Endodermal cell (in vitro differentiated cells): ENCODE measurements around the gene RASGRF1. TPM values are rescaled to one million over a fixed set of nuclear protein-coding genes. Genes with fewer than 3 reads are reported as not detected.
A peak's percentile ranks its signal among the peaks of the same experiment; 100 is the strongest.

Source experiments
- DNase-seq: peaks from one replicate; pipeline ENCODE4 v3.0.0-alpha.2; 2017
- H3K27ac ChIP-seq: 2 replicates; pipeline ENCODE4 v1.5.1; 2013; ENCODE audit warnings: mild to moderate bottlenecking, low read depth, low read length, moderate library complexity
- H3K27me3 ChIP-seq: 2 replicates; pipeline ENCODE4 v1.6.1; 2013; ENCODE audit warnings: mild to moderate bottlenecking, low read length, moderate library complexity; ENCODE audit not compliant: insufficient read depth, control insufficient read depth, poor library complexity, severe bottlenecking
- H3K36me3 ChIP-seq: 2 replicates; pipeline ENCODE4 v1.7.0; 2013; ENCODE audit warnings: mild to moderate bottlenecking, low read length, moderate library complexity; ENCODE audit not compliant: control insufficient read depth, insufficient read depth
- H3K4me1 ChIP-seq: one replicate; pipeline ENCODE4 v1.7.0; 2013; ENCODE audit warnings: low read length; ENCODE audit not compliant: control insufficient read depth, insufficient read depth
- H3K4me3 ChIP-seq: 2 replicates; pipeline ENCODE4 v1.5.1; 2013; ENCODE audit warnings: mild to moderate bottlenecking, low read length, moderate library complexity
- H3K9ac ChIP-seq: 2 replicates; pipeline ENCODE4 v1.6.1; 2013; ENCODE audit warnings: mild to moderate bottlenecking, low read length, moderate library complexity; ENCODE audit not compliant: poor library complexity, severe bottlenecking; ENCODE audit errors: extremely low read depth
- H3K9me3 ChIP-seq: 2 replicates; pipeline ENCODE4 v1.6.1; 2013; ENCODE audit warnings: mild to moderate bottlenecking, low read length, moderate library complexity; ENCODE audit not compliant: control insufficient read depth
- H3K27ac Mint-ChIP-seq: 2 replicates; pipeline ENCODE4 v1.8.0; 2020; ENCODE audit warnings: mixed read lengths
- H3K27me3 Mint-ChIP-seq: 2 replicates; pipeline ENCODE4 v1.8.0; 2021; ENCODE audit warnings: mild to moderate bottlenecking, mixed read lengths; ENCODE audit not compliant: insufficient read depth
- H3K36me3 Mint-ChIP-seq: 2 replicates; pipeline ENCODE4 v1.8.0; 2020; ENCODE audit warnings: low read depth, mixed read lengths
- H3K4me1 Mint-ChIP-seq: 2 replicates; pipeline ENCODE4 v1.8.0; 2020; ENCODE audit warnings: mixed read lengths
- H3K4me3 Mint-ChIP-seq: 2 replicates; pipeline ENCODE4 v1.8.0; 2020; ENCODE audit warnings: mild to moderate bottlenecking, moderate library complexity, mixed read lengths
- H3K9me3 Mint-ChIP-seq: 2 replicates; pipeline ENCODE4 v1.8.0; 2020; ENCODE audit warnings: mild to moderate bottlenecking, mixed read lengths
- whole genome bisulfite sequencing, 2 experiments: methylation state at CpG; one replicate each; pipeline versions ENCODE4 v1.1.5 to v1.1.7; 2013; ENCODE audit warnings: missing lambda C conversion rate in 2 of 2, mixed read lengths in 1 of 2; ENCODE audit not compliant: insufficient coverage in 1 of 2, insufficient read length in 1 of 2; 5-methylcytosine and 5-hydroxymethylcytosine counted together
- total RNA-seq, 2 donors: library from RNA; stranded (reverse); fragmentation: NEBNext Ultra II Directional in 1 of 2; extraction: Animal tissue kit (Norgen Biotek cat#: 25700) in 1 of 2; gene quantifications; 2 replicates in 1 of 2; 3 replicates in 1 of 2; pipeline ENCODE4 v1.2.1, GENCODE V29; 2021
- TF ChIP-seq, protein P1 (sequence below): fragments of 200-600 bp; sonication (generic); conservative IDR thresholded peaks from 2 replicates; pipeline ENCODE4 v1.5.0; 2021; ENCODE audit warnings: antibody characterized with exemption, mild to moderate bottlenecking

RASGRF1 gene
- total RNA-seq, 2 donors from 2014 or later = 0.20 TPM; not detected in 1

DNA sequence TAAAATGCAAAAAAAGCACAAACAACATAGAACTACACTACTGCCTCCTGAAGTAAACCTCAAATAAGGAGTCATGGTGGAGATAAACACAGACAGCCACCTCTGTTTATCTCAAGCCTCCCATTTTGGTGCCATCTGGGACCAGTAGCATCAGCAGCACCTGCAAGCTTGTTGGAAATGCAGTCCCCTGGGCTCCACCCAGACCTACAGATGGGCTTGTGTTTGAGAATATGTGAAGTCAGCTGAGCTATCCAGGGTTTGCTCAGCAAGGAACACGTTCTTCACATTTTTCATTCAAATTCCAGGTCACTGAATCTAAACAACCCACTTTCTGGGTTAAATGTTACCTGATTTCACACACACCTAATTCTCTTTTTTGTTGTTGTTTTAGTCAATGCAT, 45.5 kb downstream of the RASGRF1 start:
- WGBS, 2 experiments = 63 to 100% methylated on average over 1 of the region's 1 CpG
- Histone ChIP-seq H3K4me1 (no peaks in the 10 kb centered on the region), H3K9me3 (peaks cover 12% of the 10 kb centered on the region), H3K27ac (no peak overlapping the region), H3K27me3 (no peaks in the 10 kb centered on the region), H3K4me3 (no peak overlapping the region), H3K36me3 (no peaks in the 10 kb centered on the region), H3K9ac (no peak overlapping the region)
- Mint-ChIP-seq H3K27ac (no peak overlapping the region), H3K27me3 (peaks cover 11% of the 10 kb centered on the region), H3K36me3 (no peaks in the 10 kb centered on the region), H3K4me1 (no peaks in the 10 kb centered on the region), H3K4me3 (no peak overlapping the region), H3K9me3 (peaks cover 12% of the 10 kb centered on the region)
- DNase-seq = no peak
- TF ChIP-seq, protein P1, sequence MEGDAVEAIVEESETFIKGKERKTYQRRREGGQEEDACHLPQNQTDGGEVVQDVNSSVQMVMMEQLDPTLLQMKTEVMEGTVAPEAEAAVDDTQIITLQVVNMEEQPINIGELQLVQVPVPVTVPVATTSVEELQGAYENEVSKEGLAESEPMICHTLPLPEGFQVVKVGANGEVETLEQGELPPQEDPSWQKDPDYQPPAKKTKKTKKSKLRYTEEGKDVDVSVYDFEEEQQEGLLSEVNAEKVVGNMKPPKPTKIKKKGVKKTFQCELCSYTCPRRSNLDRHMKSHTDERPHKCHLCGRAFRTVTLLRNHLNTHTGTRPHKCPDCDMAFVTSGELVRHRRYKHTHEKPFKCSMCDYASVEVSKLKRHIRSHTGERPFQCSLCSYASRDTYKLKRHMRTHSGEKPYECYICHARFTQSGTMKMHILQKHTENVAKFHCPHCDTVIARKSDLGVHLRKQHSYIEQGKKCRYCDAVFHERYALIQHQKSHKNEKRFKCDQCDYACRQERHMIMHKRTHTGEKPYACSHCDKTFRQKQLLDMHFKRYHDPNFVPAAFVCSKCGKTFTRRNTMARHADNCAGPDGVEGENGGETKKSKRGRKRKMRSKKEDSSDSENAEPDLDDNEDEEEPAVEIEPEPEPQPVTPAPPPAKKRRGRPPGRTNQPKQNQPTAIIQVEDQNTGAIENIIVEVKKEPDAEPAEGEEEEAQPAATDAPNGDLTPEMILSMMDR = no peak

DNA sequence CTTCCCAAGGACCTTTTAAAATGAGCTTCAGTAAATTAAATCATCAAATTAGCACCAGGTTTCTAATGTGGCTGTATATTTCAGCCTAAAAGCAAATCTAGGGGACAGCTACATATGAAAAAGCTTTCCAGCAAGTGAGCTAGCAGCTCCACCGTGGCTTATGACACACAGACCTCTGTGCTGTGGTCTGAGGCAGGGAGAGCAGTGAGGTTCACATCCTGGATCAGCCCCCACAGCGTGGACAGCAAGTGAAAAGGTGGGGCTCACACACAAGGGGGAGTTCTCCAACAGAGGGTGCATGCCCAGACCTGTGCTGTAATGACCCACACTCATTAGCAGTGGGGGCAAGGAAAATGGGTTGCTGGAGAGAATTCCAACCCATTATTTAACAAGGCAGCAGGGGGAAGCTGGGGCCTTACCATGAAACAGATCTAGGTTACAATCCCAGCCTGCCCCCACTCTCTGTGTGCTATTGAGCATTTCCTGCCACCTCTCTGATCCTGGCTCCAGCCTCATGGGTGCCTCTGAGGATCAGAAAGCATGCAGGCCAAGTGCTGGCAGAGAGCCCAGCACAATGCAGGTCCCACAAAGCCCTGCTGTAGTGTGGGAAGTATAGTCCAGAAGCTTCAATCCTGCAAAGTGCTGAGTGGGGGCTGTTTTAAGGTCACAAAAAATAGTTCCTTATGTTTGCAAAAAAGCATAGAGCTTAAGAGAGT, 48.2 kb downstream of the RASGRF1 start:
- TF ChIP-seq, protein P1 = no peak
- Histone ChIP-seq H3K4me3 (no peak overlapping the region), H3K4me1 (no peaks in the 10 kb centered on the region), H3K9ac (no peak overlapping the region), H3K27ac (peak overlapping the region; percentile 54), H3K36me3 (no peaks in the 10 kb centered on the region), H3K9me3 (peaks cover 17% of the 10 kb centered on the region), H3K27me3 (no peaks in the 10 kb centered on the region)
- Mint-ChIP-seq H3K4me3 (no peak overlapping the region), H3K27ac (no peak overlapping the region), H3K36me3 (no peaks in the 10 kb centered on the region), H3K27me3 (peaks cover 11% of the 10 kb centered on the region), H3K4me1 (no peaks in the 10 kb centered on the region), H3K9me3 (peaks cover 16% of the 10 kb centered on the region)
- no peak for DNase-seq
- WGBS, 2 experiments = 73 to 79% methylated on average over 2 of the region's 2 CpGs

DNA sequence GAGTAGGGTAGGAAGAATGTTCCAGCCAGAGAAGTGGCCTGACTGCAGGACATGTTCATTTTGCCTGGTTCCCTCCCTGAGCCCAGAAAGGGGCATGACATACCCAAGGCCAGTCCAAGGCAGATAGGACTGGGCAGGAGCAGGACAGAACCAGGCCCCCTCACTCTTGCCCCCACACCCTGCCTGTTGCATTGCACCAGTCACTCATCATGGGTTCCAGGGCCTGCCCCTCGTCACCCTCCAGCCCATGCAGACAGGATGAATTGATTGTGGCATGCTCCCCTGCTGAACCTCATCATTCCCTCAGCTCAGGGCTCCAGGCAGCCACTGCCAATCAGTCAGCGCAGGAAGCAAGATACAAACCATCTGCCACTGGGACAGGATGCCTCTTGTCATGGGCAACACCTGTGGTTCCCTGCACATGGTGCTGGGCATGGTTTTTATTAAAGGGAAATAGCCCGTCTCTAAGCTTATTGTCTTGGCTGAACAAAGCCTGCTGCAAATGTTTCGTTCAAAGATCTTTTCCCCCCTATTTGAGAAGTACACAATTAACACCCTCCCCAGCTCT, 48.9 kb downstream of the RASGRF1 start:
- Mint-ChIP-seq H3K4me1 (no peaks in the 10 kb centered on the region), H3K36me3 (no peaks in the 10 kb centered on the region), H3K27me3 (peaks cover 15% of the 10 kb centered on the region), H3K9me3 (peaks cover 19% of the 10 kb centered on the region), H3K4me3 (no peak overlapping the region), H3K27ac (no peak overlapping the region)
- WGBS, 2 experiments = 83 to 87% methylated on average over 4 of the region's 4 CpGs
- Histone ChIP-seq H3K36me3 (no peaks in the 10 kb centered on the region), H3K9me3 (peaks cover 17% of the 10 kb centered on the region), H3K27me3 (no peaks in the 10 kb centered on the region), H3K4me1 (no peaks in the 10 kb centered on the region), H3K9ac (no peak overlapping the region), H3K4me3 (no peak overlapping the region), H3K27ac (peak overlapping the region; percentile 54)
- TF ChIP-seq, protein P1 = no peak
- no peak for DNase-seq
